Astrocyte (in vitro differentiated cells and primary cell): ENCODE measurements around the gene RUVBL1. TPM values are rescaled to one million over a fixed set of nuclear protein-coding genes. Genes with fewer than 3 reads are reported as not detected.

ENCODE experiments used
- DNase-seq: peaks from one replicate; pipeline ENCODE4 v3.0.0-alpha.2; 2010; ENCODE audit warnings: low read depth
- FAIRE-seq: peaks from 2 replicates; lab custom pipeline; 2011; peaks lifted over from hg19 to GRCh38; lab: Jason Lieb, UNC
- H2AFZ ChIP-seq: 2 replicates; pipeline ENCODE4 v1.6.0; 2012; ENCODE audit warnings: low read depth, low read length, inconsistent platforms
- H3K27ac ChIP-seq: 2 replicates; pipeline ENCODE4 v1.5.1; 2011; ENCODE audit warnings: low read depth, low read length, inconsistent platforms
- H3K27me3 ChIP-seq: 2 replicates; pipeline ENCODE4 v1.6.0; 2011; ENCODE audit warnings: low read length, inconsistent platforms; ENCODE audit not compliant: insufficient read depth
- H3K36me3 ChIP-seq: 2 replicates; pipeline ENCODE4 v1.5.1; 2011; ENCODE audit warnings: low read length, inconsistent platforms; ENCODE audit not compliant: insufficient read depth
- H3K4me1 ChIP-seq: 2 replicates; pipeline ENCODE4 v1.5.1; 2011; ENCODE audit warnings: low read length, inconsistent platforms; ENCODE audit not compliant: insufficient read depth
- H3K4me2 ChIP-seq: 2 replicates; pipeline ENCODE4 v1.6.0; 2012; ENCODE audit warnings: low read length, inconsistent platforms
- H3K4me3 ChIP-seq: 2 replicates; pipeline ENCODE4 v1.5.1; 2011; ENCODE audit warnings: low read depth, mild to moderate bottlenecking, low read length, inconsistent platforms; ENCODE audit not compliant: insufficient read depth
- H3K79me2 ChIP-seq: 2 replicates; pipeline ENCODE4 v1.6.0; 2012; ENCODE audit warnings: mild to moderate bottlenecking, low read length, inconsistent platforms; ENCODE audit not compliant: insufficient read depth
- H3K9ac ChIP-seq: 2 replicates; pipeline ENCODE4 v1.6.0; 2012; ENCODE audit warnings: mild to moderate bottlenecking, low read length, inconsistent platforms
- H3K9me3 ChIP-seq: 2 replicates; pipeline ENCODE4 v1.5.1; 2012; ENCODE audit warnings: low read depth, mild to moderate bottlenecking, low read length, inconsistent platforms; ENCODE audit not compliant: insufficient read depth
- H4K20me1 ChIP-seq: 2 replicates; pipeline ENCODE4 v1.6.0; 2012; ENCODE audit warnings: low read length, inconsistent platforms; ENCODE audit not compliant: insufficient read depth
- H3K27ac Mint-ChIP-seq: one replicate; pipeline ENCODE4 v1.8.0; 2021; ENCODE audit warnings: mild to moderate bottlenecking, mixed read lengths; ENCODE audit not compliant: unreplicated experiment
- H3K27me3 Mint-ChIP-seq: one replicate; pipeline ENCODE4 v1.8.0; 2021; ENCODE audit warnings: low read depth, mixed read lengths; ENCODE audit not compliant: unreplicated experiment
- H3K36me3 Mint-ChIP-seq: one replicate; pipeline ENCODE4 v1.8.0; 2021; ENCODE audit warnings: low read depth, mixed read lengths; ENCODE audit not compliant: unreplicated experiment
- H3K4me1 Mint-ChIP-seq: one replicate; pipeline ENCODE4 v1.8.0; 2021; ENCODE audit warnings: low read depth, mixed read lengths; ENCODE audit not compliant: unreplicated experiment
- H3K4me3 Mint-ChIP-seq: one replicate; pipeline ENCODE4 v1.8.0; 2021; ENCODE audit warnings: mild to moderate bottlenecking, moderate library complexity, mixed read lengths; ENCODE audit not compliant: unreplicated experiment
- H3K9me3 Mint-ChIP-seq: one replicate; pipeline ENCODE4 v1.8.0; 2021; ENCODE audit warnings: mild to moderate bottlenecking, mixed read lengths; ENCODE audit not compliant: unreplicated experiment
- EZH2 ChIP-seq: IDR thresholded peaks from 2 replicates; pipeline ENCODE4 v1.6.1; 2012; ENCODE audit warnings: mild to moderate bottlenecking, low read length, inconsistent platforms; ENCODE audit not compliant: insufficient read depth
- total RNA-seq: library from RNA; stranded (reverse); gene quantifications from 2 replicates; pipeline ENCODE4 v1.2.1, GENCODE V29; 2021
- TF ChIP-seq, protein P1 (sequence below): IDR thresholded peaks from 2 replicates; pipeline ENCODE4 v1.5.1; 2011; ENCODE audit warnings: low read depth, mild to moderate bottlenecking, inconsistent platforms, low read length, moderate library complexity; ENCODE audit not compliant: insufficient read depth

Gene RUVBL1
- total RNA-seq, 1 donor from 2014 or later, result 43.0 TPM

DNA sequence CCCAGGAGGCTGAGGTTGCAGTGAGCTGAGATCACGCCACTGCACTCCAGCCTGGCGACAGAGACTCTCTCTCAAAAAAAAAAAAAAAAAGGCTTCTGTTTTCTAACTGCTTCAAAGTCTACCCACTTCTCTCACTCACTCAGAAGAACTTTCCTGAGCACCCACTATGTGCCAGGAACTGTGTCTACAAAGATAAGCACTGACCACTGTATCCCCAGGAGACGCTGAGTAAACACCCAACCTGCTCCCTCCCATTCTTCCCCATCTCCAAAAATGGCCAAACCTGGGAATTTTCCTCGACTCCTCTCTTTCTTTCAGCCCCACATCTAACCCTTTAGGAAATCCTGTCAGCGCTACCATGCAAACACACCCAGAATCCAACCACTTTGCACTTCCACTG lies 12.5 kb downstream of the RUVBL1 start:
- H3K36me3 ChIP-seq, result no peaks in the 10 kb centered on the region

DNA sequence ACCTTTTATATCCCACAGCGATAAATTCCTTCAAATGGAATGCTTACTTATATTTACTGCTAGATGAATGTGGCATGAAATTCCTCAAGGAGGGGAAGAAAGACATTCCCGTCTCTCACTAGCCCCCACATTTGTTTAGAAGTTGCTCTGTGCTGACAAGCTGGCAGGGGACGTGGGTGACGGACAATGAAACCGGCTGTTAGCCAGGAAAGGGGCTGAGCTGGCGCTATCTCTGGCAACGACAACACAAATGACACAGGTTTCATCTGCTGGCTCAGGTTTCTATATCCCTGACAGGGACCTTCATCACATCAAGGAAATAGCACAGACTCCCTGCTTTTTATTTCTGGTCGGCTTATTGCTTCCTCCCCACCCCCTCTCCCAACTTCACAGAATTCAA lies 15.8 kb downstream of the RUVBL1 start:
- DNase-seq, result peak; percentile 14
- H2AFZ ChIP-seq, result peak overlapping the region; percentile 32

More for the DNA sequence above, 12.5 kb downstream of the RUVBL1 start:
- H3K9me3 Mint-ChIP-seq, result no peaks in the 10 kb centered on the region
- H3K4me1 ChIP-seq, result peaks cover 13% of the 10 kb centered on the region
- peak overlapping the region; percentile 50 for H3K4me3 Mint-ChIP-seq
- H3K4me3 ChIP-seq, result no peak overlapping the region
- peaks cover 26% of the 10 kb centered on the region for H3K79me2 ChIP-seq
- H3K27me3 ChIP-seq, result no peaks in the 10 kb centered on the region
- H2AFZ ChIP-seq, result no peak overlapping the region
- peak overlapping the region; percentile 68 for H3K27ac Mint-ChIP-seq
- no peak overlapping the region for H3K9ac ChIP-seq
- peaks cover 6% of the 10 kb centered on the region for H4K20me1 ChIP-seq
- H3K9me3 ChIP-seq, result no peaks in the 10 kb centered on the region
- DNase-seq (no peak), FAIRE-seq (no peak)
- TF ChIP-seq, protein P1, sequence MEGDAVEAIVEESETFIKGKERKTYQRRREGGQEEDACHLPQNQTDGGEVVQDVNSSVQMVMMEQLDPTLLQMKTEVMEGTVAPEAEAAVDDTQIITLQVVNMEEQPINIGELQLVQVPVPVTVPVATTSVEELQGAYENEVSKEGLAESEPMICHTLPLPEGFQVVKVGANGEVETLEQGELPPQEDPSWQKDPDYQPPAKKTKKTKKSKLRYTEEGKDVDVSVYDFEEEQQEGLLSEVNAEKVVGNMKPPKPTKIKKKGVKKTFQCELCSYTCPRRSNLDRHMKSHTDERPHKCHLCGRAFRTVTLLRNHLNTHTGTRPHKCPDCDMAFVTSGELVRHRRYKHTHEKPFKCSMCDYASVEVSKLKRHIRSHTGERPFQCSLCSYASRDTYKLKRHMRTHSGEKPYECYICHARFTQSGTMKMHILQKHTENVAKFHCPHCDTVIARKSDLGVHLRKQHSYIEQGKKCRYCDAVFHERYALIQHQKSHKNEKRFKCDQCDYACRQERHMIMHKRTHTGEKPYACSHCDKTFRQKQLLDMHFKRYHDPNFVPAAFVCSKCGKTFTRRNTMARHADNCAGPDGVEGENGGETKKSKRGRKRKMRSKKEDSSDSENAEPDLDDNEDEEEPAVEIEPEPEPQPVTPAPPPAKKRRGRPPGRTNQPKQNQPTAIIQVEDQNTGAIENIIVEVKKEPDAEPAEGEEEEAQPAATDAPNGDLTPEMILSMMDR, result no peak
- no peak for TF ChIP-seq EZH2
- no peaks in the 10 kb centered on the region for H3K27me3 Mint-ChIP-seq
- peaks cover 21% of the 10 kb centered on the region for H3K4me1 Mint-ChIP-seq
- H3K4me2 ChIP-seq, result no peak overlapping the region
- peaks cover 13% of the 10 kb centered on the region for H3K36me3 Mint-ChIP-seq
- H3K27ac ChIP-seq, result no peak overlapping the region

DNA sequence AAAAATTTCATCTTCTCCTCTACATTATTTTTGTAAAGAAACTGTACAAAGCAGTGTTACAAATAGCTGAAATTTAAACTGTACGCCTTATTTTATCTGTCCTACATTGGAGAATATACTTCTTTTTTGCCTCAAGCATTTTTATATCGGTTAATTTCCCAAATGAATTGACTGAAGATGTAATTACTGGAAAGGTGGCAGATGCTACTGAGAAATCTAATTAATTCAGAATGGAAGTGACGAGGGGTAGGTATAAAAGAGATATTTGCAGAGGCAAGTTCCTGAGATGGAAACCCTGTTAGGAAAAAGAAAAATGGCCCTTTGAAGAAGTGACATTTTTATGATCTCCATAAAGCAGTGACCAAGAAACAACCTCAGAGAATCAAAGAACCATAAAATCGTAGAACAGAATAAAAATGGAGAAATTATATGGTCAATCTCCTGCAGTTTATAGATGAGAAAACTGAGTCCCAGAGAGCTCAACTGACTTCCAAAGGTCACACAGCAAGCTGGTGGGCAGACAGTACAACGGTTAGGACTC lies 20.4 kb downstream of the RUVBL1 start:
- H3K4me1 Mint-ChIP-seq, result no peaks in the 10 kb centered on the region
- H3K27ac Mint-ChIP-seq, result no peak overlapping the region
- Histone ChIP-seq H3K9me3 (no peaks in the 10 kb centered on the region), H3K9ac (no peak overlapping the region), H3K36me3 (peaks cover 20% of the 10 kb centered on the region), H3K27ac (no peak overlapping the region), H3K4me1 (no peaks in the 10 kb centered on the region), H3K4me2 (no peak overlapping the region), H3K79me2 (no peaks in the 10 kb centered on the region), H3K4me3 (no peak overlapping the region), H4K20me1 (peaks cover 6% of the 10 kb centered on the region), H2AFZ (no peak overlapping the region), H3K27me3 (no peaks in the 10 kb centered on the region)
- DNase-seq, result no peak
- H3K36me3 Mint-ChIP-seq, result peaks cover 16% of the 10 kb centered on the region
- no peak overlapping the region for H3K4me3 Mint-ChIP-seq
- TF ChIP-seq, protein P1, result no peak
- no peak for TF ChIP-seq EZH2
- peak; percentile 13 for FAIRE-seq
- no peaks in the 10 kb centered on the region for H3K27me3 Mint-ChIP-seq
- no peaks in the 10 kb centered on the region for H3K9me3 Mint-ChIP-seq

More for the DNA sequence above, 15.8 kb downstream of the RUVBL1 start:
- Histone ChIP-seq H3K27ac (no peak overlapping the region), H3K27me3 (no peaks in the 10 kb centered on the region), H4K20me1 (peaks cover 6% of the 10 kb centered on the region), H3K4me2 (peak overlapping the region; percentile 57), H3K4me3 (no peak overlapping the region), H3K79me2 (peaks cover 6% of the 10 kb centered on the region), H3K9ac (peak overlapping the region; percentile 41), H3K36me3 (peaks cover 6% of the 10 kb centered on the region), H3K4me1 (peaks cover 9% of the 10 kb centered on the region), H3K9me3 (no peaks in the 10 kb centered on the region)
- Mint-ChIP-seq H3K4me1 (peaks cover 17% of the 10 kb centered on the region), H3K36me3 (peaks cover 12% of the 10 kb centered on the region), H3K4me3 (no peak overlapping the region), H3K9me3 (no peaks in the 10 kb centered on the region), H3K27me3 (no peaks in the 10 kb centered on the region), H3K27ac (no peak overlapping the region)
- no peak for TF ChIP-seq EZH2
- TF ChIP-seq, protein P1, result no peak
- no peak for FAIRE-seq
